ENCODE data around the gene SCYL1.

Gene SCYL1

DNA sequence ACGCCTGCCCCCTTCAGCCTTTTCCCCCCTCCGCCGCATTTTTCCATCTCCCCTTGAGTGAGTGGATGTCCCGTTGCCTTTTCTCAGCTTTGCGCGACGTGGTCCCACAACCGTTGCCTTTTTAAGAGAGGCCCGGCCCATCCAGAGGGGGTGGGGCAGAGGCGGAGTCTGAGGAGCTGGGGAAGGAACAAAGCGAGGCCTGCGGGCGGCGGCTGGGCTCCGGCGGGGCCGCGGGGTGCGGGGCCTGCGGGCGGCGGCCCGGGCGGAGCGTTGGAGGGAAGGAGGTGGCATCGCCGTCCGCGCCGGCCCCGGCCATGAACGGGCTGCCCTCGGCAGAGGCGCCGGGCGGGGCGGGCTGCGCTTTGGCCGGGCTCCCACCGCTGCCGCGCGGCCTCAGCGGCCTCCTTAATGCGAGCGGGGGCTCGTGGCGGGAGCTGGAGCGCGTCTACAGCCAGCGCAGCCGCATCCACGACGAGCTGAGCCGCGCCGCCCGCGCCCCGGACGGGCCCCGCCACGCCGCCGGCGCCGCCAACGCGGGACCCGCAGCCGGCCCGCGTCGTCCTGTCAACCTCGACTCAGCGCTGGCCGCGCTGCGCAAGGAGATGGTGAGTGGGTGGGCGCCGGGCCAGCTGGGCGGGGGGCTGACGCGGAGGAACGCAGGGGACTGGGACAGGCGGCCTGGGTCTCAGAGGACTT, 47.6 kb downstream of the SCYL1 start, which contains the start of gene FAM89B:
Gene FAM89B (plus strand): TSS at position 183 of the 696 bp plus-strand sequence. CDS start 132 bp downstream, at position 315.
- DNase-seq: peak; percentile 89

- no peak for DNase-seq
These were observed 48.7 kb downstream of the SCYL1 start for GRCh38 chr11:65573391-65574079.

DNA sequence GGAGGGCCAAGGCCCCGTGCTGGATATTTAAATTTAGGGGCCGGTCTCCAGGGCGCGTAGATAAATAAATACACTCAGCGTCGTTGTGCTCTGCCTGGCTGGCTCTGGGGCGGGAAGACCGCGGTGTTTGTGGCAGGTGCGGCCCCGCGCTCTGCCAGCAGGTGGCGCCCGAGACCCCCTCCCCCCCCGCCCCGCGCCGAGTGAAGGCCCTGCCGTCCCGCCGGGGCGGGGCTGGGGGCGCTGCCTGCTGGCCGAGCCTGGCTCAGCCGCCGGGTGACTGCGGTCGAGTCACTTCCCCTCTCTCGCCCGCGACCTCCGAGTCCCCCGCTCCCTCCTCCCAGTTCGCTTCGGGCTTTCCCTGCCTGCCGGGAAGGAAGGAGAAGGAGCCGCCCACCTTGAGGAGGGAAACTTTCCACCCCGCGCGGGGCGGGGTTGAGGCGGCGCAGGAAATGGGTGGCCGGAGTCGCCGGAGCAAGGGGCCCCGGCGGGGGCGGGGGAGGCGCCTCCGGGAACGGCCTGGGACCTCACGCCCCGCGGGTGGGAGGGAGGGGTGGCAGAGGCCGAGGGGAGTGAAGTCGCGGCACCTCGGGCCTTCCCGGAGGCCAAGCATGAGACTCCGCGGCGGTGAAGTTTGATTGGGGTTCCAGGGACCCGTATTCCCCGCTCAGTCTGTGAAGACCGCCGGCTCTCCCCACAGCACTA, 49.4 kb downstream of the SCYL1 start:
- DNase-seq: peak; percentile 95

DNA sequence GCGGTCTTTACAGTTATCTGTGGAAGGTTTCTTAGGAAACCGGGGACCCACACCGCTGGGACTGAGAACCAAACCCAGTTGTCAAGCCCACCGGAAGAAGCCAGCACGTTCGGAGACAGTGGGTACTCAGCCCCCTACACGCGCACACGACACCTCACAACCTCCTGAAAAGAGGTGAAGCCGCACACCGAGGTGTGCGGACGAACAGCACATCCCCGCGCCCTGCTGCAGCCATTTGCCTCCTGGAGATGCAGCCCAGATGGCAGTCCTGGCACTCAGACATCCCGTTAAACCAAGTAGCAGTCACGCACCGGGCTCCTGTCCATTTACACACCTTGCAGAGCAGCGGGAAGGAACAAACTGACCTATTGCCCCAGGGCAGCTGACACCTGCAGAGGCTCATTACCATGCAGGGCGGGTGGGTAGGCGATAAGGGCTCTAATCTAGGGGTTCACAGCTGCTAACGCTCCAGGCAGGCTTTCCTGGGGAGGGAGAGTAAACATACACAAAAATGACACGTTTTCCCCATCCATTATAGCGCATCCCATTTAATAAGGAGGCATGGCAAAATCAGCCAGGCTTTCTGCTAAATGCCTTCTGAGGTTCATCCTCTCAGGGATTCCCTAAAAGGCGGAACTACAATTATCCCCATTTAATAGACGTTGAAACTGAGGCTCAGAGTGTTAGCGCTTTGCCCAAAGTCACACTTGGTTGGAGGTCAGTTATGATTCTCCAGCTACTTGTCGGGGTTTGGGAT, 50.1 kb downstream of the SCYL1 start:
- DNase-seq: no peak

DNA sequence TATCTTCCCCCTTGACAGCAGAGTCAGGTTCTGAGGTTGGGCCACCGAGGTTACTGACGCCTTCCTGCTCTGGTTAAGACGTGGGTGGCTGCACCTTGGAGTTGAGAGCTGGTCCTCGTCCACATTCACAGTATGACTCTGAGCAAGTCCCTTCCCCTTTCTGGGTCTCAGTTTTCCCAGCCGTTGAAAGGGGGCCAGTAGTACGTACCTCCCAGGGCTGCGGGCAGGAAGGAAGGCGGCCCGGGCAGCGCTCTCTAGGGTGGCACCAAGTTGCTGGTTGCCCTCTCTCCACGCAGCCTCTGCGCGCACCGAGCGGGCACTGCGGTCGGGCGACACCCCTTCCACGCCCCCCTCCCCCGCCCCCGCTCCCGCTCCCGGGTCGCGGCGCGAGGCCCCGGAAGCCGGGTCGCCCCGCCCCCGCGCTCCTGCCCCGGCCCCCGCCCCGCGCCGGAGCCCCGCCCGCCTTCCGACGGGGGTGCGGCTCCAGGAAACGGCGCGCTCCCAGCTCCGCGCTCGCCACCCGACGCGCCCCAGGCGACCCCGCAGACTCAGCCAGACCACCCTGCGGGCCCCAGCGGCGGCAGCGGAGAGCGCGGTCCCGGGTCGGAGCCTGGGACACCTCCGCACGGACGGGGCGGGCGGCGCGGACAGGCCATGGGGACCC, 50.8 kb downstream of the SCYL1 start, which contains the start of gene EHBP1L1:
Gene EHBP1L1 (plus strand): TSS at position 486 of the 664 bp plus-strand sequence. CDS start 250 bp downstream, outside the sequence.
- DNase-seq: peak; percentile 86

DNA sequence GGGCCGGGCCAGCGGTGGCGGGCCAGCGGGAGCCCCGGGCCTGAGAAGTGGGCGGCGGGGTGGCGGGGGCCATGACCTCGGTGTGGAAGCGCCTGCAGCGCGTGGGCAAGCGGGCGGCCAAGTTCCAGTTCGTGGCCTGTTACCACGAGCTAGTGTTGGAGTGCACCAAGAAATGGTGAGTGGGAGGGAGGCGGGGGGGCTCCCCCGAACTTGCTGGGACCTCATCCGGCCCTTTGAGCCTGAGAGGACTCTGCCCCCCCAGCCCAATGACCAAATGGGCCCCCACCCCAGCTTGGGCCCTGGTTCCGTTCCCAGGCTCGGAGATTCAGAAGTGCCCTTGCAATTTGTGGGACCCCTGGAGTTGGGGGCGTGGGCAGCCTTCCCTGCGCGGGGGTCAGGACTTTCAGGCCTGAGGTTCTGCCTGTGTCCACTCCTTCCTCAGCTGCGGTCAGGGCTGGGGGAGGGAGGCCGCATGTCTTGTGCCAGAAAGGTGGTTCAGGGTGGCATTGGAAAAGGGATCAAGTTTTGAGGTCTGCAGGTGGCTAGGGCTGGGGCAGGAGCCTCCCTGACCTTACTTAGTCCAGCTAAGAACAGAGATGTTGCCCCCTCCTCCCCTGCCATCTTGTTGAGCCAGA, 51.5 kb downstream of the SCYL1 start:
- DNase-seq: no peak

GRCh38 chr11:65576867-65577755, 52.2 kb downstream of the SCYL1 start:
- DNase-seq: peak; percentile 84

DNA sequence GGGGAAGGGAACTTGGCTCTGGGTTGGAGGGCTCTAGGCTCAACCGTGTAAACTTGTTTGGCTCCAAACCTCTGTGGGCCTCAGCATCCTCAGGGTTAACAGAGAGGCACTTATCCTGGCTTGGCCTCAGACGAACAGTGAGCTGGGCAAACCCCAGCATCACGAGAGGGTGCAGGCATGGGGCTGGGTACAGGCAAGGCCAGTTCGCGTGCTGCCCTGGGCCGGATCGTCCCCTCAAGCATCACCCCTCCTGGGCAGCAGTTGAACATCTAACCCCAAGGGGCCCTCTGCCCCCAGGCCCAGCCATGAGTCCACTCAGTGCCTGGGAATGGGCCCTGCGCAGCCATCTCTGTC, 52.9 kb downstream of the SCYL1 start:
- DNase-seq: no peak

DNA sequence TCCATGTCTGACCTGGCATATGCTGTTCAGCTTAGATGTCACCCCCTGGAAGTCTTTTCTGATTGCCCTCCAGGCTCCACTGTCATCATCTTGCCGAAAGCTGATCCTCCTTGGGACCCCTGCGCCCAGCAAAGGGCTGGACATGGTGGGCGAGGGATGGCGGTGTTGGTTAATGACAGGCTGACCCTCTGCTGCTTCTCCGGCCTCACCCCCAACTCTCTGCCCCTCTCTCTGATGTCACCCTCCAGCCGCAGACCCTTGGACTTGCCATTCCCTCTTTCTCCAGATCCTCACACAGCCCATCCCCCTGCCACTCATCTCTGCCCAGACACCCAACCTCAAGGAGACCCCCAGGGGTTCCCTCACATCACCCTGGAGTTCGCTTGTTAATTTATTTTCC, 53.3 kb downstream of the SCYL1 start:
- no peak for DNase-seq

- no peak for DNase-seq
These were observed 53.8 kb downstream of the SCYL1 start for GRCh38 chr11:65578667-65579066.

DNA sequence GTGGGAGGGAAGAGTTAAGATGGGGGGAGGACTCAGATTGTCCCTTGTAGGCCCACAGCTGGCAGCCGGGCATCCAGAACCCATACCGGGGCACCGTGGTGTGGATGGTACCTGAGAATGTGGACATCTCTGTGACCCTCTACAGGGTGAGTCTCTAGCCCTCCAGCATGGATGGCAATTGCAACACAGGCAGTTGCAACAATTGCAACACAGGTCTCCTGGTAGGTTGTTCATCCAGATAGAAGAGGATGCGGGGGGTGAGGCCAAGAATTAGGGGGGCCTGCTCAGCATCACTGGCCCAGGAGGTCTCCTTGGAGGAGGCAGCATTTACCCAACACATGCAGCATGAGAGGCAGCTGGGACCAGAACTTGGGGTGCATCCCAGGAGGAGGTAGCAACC, 54.4 kb downstream of the SCYL1 start:
- DNase-seq: no peak

DNA sequence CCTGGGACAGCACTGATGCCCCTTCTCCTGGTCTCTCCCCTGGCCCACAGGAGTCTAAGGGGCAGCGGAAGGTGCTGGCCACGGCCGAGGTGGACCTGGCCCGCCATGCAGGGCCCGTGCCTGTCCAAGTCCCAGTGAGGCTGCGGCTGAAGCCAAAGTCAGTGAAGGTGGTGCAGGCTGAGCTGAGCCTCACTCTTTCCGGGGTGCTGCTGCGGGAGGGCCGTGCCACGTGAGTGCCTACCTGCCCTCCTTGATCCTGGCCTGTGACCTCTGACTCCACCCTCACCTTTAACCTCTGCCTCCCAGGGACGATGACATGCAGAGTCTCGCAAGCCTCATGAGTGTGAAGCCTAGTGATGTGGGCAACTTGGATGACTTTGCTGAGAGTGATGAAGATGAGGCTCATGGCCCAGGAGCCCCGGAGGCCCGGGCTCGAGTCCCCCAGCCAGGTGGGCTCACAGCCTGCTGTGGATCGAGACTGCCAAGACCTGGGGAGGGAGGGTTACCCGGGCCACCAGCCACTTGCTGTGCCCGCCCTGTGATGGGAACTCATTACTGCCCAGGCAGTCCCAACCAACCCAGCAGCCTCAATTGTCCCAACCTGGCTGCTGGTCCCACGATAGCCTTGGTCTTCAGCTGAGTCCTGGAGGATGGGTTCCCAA, 55.3 kb downstream of the SCYL1 start:
- DNase-seq: no peak

- no peak for DNase-seq
These were observed 55.9 kb downstream of the SCYL1 start for GRCh38 chr11:65580756-65581155.

DNA sequence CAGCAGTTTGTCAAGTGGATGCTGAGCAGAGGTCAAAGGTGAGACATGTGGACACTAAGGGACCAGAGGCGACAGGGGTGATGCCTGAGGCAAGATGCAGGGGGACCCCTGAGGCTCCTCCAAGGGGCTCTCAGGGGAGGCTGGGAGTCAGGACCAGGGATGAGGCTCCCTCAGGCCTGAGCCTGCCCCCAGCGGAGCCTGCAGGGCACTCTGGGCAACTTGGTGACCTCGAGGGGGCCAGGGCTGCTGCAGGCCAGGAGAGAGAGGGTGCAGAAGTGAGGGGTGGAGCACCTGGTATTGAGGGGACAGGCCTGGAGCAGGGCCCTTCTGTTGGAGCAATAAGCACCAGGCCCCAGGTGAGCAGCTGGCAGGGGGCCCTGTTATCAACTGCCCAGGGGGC, 57.0 kb downstream of the SCYL1 start:
- no peak for DNase-seq

DNA sequence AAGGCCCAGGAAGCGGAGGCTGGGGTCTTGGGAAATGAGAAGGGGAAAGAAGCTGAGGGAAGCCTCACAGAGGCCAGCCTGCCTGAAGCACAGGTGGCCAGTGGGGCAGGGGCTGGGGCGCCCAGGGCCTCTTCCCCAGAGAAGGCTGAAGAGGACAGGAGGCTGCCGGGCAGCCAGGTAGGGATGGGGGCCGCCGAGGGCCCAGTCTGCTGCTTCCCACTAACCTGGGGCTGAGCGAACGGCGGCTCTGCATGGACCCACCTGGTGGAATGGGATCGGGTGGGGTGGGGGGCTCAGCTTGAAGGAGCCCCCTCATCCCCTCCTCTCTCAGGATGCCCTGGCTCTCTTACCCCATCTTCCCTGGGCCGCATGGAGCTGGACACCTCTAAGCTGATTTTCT, 58.7 kb downstream of the SCYL1 start:
- no peak for DNase-seq

- no peak for DNase-seq
These were observed 59.2 kb downstream of the SCYL1 start for GRCh38 chr11:65584106-65584505.

DNA sequence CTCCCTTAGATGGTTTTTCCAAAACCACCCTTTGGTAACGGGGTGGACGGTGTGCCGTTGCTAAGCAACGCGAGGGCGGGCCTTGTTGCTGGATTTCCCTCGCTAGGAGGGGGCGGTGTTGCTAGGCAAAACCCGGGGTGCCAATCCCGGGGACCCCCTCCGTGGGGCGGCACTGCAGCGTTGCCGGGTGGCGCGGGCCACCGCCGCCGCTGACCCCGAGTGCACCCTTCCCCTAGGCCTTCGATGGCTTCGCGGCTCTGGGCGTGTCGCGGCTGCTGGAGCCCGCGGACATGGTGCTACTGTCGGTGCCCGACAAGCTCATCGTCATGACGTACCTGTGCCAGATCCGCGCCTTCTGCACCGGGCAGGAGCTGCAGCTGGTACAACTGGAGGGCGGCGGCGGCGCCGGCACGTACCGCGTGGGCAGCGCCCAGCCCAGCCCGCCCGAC, 59.9 kb downstream of the SCYL1 start:
- DNase-seq: no peak

DNA sequence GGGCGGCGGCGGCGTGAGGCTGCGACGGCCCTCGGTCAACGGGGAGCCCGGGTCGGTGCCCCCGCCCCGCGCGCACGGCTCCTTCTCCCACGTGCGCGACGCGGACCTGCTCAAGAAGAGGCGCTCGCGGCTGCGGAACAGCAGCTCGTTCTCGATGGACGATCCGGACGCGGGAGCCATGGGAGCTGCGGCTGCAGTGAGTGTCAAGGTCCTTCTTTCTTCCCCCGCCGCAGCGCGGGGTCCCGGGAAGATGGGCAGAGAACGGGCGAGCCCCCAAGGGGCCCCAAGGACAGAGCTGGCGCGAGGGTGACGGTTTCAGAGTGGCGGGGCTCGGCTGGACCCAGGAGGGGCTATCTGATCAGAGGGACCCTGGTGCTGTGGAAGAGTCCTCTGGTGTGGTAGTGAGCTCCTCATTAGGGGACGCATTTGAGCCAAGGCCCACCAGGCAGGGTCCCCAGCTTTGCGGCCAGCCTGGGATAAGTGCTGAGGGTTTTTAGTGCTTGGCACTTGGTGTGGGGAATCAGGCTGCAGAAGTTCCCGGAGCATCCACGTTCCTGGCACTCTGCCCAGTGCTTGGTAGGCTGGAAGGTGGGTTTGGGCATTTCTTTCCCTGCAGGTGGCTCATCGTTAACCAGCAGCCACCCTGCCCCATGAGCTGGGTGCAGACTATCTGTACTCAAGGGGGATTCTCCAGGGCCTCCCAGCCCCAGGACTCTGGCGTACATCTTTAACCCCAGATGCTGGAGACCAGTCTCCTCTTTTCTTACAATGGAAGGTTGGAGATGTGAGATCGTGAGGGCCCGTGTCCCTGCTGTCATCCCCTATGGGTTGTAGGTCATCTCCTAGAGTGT, 60.7 kb downstream of the SCYL1 start:
- DNase-seq: no peak

- no peak for DNase-seq
These were observed 61.4 kb downstream of the SCYL1 start for GRCh38 chr11:65586247-65586630.

Data from CD4-positive, alpha-beta T cell treated with Interleukin-15 for 1 hour (primary cell).